ENCODE measurements around the gene AKR7A3. TPM values are rescaled to one million over a fixed set of nuclear protein-coding genes. Genes with fewer than 3 reads are reported as not detected.

Gene AKR7A3
- total and polyA plus RNA-seq, 8 donors: 0.26 to 2.6 (median 1.7) TPM

DNA sequence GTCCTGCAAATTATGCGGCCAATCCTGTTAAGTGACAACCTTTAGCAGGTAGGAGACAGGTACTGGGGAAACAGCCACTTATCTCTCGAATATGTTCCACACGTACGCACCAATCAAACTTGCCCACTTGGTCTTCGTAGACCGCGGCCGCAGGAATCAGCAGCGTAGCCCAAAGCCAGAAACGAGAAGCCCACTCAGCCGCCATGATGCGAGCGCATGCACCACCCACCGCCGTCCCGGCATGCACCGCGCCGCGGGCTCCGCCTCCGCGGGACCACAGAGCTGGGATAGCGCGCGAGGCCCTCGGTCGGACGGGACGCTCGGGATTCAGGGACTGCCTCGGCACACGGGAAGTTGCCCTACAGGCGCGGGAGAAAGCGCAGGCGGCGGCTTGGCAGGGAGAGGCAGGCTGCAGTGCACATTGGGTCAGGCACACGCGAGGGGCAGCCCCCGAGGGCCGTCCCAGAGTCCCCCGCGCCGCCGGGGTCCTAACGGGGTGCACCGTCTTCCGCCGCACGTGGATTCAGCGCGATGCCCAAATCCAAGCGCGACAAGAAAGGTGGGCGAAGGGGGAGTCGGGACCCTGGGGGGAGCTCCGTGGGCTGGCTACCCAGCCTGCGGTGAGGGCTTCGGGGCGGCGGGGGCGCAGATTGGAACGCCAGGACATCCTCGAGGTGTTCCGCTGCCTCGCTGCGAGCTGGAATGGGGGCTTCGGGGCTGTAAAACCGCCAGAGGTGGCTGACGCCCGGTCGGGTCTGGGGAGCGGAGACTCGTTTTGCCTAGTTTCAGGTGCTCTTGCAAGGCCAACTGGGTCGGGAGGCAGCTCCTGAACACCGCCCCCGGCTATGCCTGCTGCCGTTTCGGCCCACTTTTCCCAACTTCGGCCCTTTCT, 37.0 kb downstream of the AKR7A3 start, which contains the start of the genes EMC1 and MRTO4:
Gene EMC1 (minus strand): TSS at position 220 of the 892 bp plus-strand sequence. CDS start 15 bp downstream, at position 205.
Gene MRTO4 (plus strand): TSS at position 501 of the 892 bp plus-strand sequence. CDS start 31 bp downstream, at position 532.
- Histone ChIP-seq H3K9me3 (no peaks in the 10 kb centered on the region), H3K4me3 (peak within 1 kb of the TSS; percentile 89 to 94), H3K27ac (peak within 1 kb of the TSS; percentile 95 to 97), H3K4me1 (peaks cover 20 to 44% of the 10 kb centered on the region in 2 donors), H3K36me3 (peaks cover 0 to 18% of the 10 kb centered on the region in 2 donors), H3K27me3 (no peaks in the 10 kb centered on the region)
- no peak for TF ChIP-seq CTCF (IDR thresholded peaks at IDR 0.05)
- intact Hi-C loops (cut with DNase I): no loop called here
- DNase-seq (peak; percentile 87 to 97 (median 90)), ATAC-seq (peak; percentile 99)

- Histone ChIP-seq H3K9me3 (no peaks in the 10 kb centered on the region), H3K4me1 (peaks cover 20 to 44% of the 10 kb centered on the region in 2 donors), H3K4me3 (peak overlapping the region; percentile 89 to 94), H3K27ac (peak overlapping the region; percentile 95 to 97), H3K27me3 (no peaks in the 10 kb centered on the region), H3K36me3 (peaks cover 0 to 10% of the 10 kb centered on the region in 2 donors)
- DNase-seq (no peak), ATAC-seq (no peak)
- TF ChIP-seq CTCF (IDR thresholded peaks at IDR 0.05): no peak
- intact Hi-C loops (cut with DNase I): no loop called here
These were observed 37.8 kb downstream of the AKR7A3 start for GRCh38 chr1:19250629-19251304.

- H3K36me3 ChIP-seq: peaks cover 0 to 95% of the 10 kb centered on the region in 2 donors
- H3K4me1 ChIP-seq: no peaks in the 10 kb centered on the region
- no peak overlapping the region for H3K4me3 ChIP-seq
- H3K27me3 ChIP-seq: no peaks in the 10 kb centered on the region
- peak; percentile 98 for ATAC-seq
- TF ChIP-seq CTCF (IDR thresholded peaks at IDR 0.05): peak; percentile 93 to 97
- DNase-seq: peak; percentile 32 to 85 (median 60)
- H3K27ac ChIP-seq: no peak overlapping the region
- intact Hi-C loops (cut with DNase I): no loop called here
- H3K9me3 ChIP-seq: no peaks in the 10 kb centered on the region
These were observed 47.7 kb downstream of the AKR7A3 start for GRCh38 chr1:19240673-19241538.

GRCh38 chr1:19239876-19240275, 48.7 kb downstream of the AKR7A3 start:
- Histone ChIP-seq H3K27me3 (no peaks in the 10 kb centered on the region), H3K4me3 (no peak overlapping the region), H3K27ac (no peak overlapping the region), H3K36me3 (peaks cover 0 to 99% of the 10 kb centered on the region in 2 donors), H3K9me3 (no peaks in the 10 kb centered on the region), H3K4me1 (no peaks in the 10 kb centered on the region)
- ATAC-seq: no peak
- intact Hi-C loops (cut with DNase I): no loop called here
- TF ChIP-seq CTCF (IDR thresholded peaks at IDR 0.05): no peak
- DNase-seq: no peak
